Measurements from ENCODE around the gene SOX6. TPM values are rescaled to one million over a fixed set of nuclear protein-coding genes. Genes with fewer than 3 reads are reported as not detected.

Gene SOX6
- polyA plus RNA-seq, 1 donor (not counting 4 experiments of a cell fraction or from before 2014, with no cell fraction given) = 6.0 TPM

- DNase-seq (ENCODE audit: low read depth, low spot score) (no peak), FAIRE-seq (no peak)
- no peak overlapping the region for H3K27ac ChIP-seq (ENCODE audit: control insufficient read depth, insufficient read depth, low read length)
- H3K27me3 ChIP-seq (ENCODE audit: control insufficient read depth, extremely low read depth, insufficient read depth, low read length) = no peaks in the 10 kb centered on the region
- H3K9me1 ChIP-seq (ENCODE audit: control insufficient read depth, extremely low read depth, insufficient read depth, low read length) = no peaks in the 10 kb centered on the region
- H3K4me3 ChIP-seq (ENCODE audit: control insufficient read depth in 2 of 3, extremely low read depth in 1 of 3, insufficient read depth in 2 of 3, low read depth in 1 of 3, low read length in 3 of 3) = no peak overlapping the region
- H3K4me2 ChIP-seq (ENCODE audit: control insufficient read depth, extremely low read depth, insufficient read depth, low read depth, low read length) = no peak overlapping the region
- H4K20me1 ChIP-seq (ENCODE audit: control insufficient read depth, extremely low read depth, insufficient read depth, low read length) = no peaks in the 10 kb centered on the region
- no peaks in the 10 kb centered on the region for H3K36me3 ChIP-seq (ENCODE audit: control insufficient read depth in 2 of 2, extremely low read depth in 1 of 2, insufficient read depth in 2 of 2, low read length in 2 of 2)
- no peaks in the 10 kb centered on the region for H3K9me3 ChIP-seq (ENCODE audit: control insufficient read depth, low read depth, low read length)
- H2AFZ ChIP-seq (ENCODE audit: control insufficient read depth, low read length) = no peak overlapping the region
- H3K79me2 ChIP-seq (ENCODE audit: control insufficient read depth, insufficient read depth, low read length) = no peaks in the 10 kb centered on the region
- dilution Hi-C loops (cut with MboI; ENCODE audit: extremely low pct_ligation_motif_present, low sequenced_read_pairs) = no loop called here
- TF ChIP-seq EZH2 (IDR thresholded peaks at IDR 0.05; ENCODE audit: low read length) (no peak), CTCF (optimal IDR thresholded peaks at IDR 0.05 in 1 of 3, IDR thresholded peaks at IDR 0.05 in 1 of 3, conservative IDR thresholded peaks at IDR 0.05 in 1 of 3; ENCODE audit: extremely low read depth in 1 of 3, insufficient read depth in 2 of 3, low read length in 3 of 3) (no peak)
- H3K4me1 ChIP-seq (ENCODE audit: control insufficient read depth, extremely low read depth, insufficient read depth, low read length) = no peaks in the 10 kb centered on the region
- H3K9ac ChIP-seq (ENCODE audit: control insufficient read depth, extremely low read depth, insufficient read depth, low read length) = no peak overlapping the region
Observed at GRCh38 chr11:16169541-16169940, 186.8 kb downstream of the SOX6 start.

GRCh38 chr11:16167706-16168487, 188.4 kb downstream of the SOX6 start:
- H3K36me3 ChIP-seq (ENCODE audit: control insufficient read depth in 2 of 2, extremely low read depth in 1 of 2, insufficient read depth in 2 of 2, low read length in 2 of 2) = no peaks in the 10 kb centered on the region
- DNase-seq (ENCODE audit: low read depth, low spot score) (no peak), FAIRE-seq (no peak)
- no peaks in the 10 kb centered on the region for H3K4me1 ChIP-seq (ENCODE audit: control insufficient read depth, extremely low read depth, insufficient read depth, low read length)
- no peaks in the 10 kb centered on the region for H4K20me1 ChIP-seq (ENCODE audit: control insufficient read depth, extremely low read depth, insufficient read depth, low read length)
- no peak for TF ChIP-seq CTCF (optimal IDR thresholded peaks at IDR 0.05 in 1 of 3, IDR thresholded peaks at IDR 0.05 in 1 of 3, conservative IDR thresholded peaks at IDR 0.05 in 1 of 3; ENCODE audit: extremely low read depth in 1 of 3, insufficient read depth in 2 of 3, low read length in 3 of 3)
- TF ChIP-seq EZH2 (IDR thresholded peaks at IDR 0.05; ENCODE audit: low read length) = no peak
- no peaks in the 10 kb centered on the region for H3K9me1 ChIP-seq (ENCODE audit: control insufficient read depth, extremely low read depth, insufficient read depth, low read length)
- H3K27ac ChIP-seq (ENCODE audit: control insufficient read depth, insufficient read depth, low read length) = no peak overlapping the region
- dilution Hi-C loops (cut with MboI; ENCODE audit: extremely low pct_ligation_motif_present, low sequenced_read_pairs) = no loop called here
- no peak overlapping the region for H3K4me3 ChIP-seq (ENCODE audit: control insufficient read depth in 2 of 3, extremely low read depth in 1 of 3, insufficient read depth in 2 of 3, low read depth in 1 of 3, low read length in 3 of 3)
- no peak overlapping the region for H3K4me2 ChIP-seq (ENCODE audit: control insufficient read depth, extremely low read depth, insufficient read depth, low read depth, low read length)
- H3K79me2 ChIP-seq (ENCODE audit: control insufficient read depth, insufficient read depth, low read length) = no peaks in the 10 kb centered on the region
- no peaks in the 10 kb centered on the region for H3K27me3 ChIP-seq (ENCODE audit: control insufficient read depth, extremely low read depth, insufficient read depth, low read length)
- H3K9me3 ChIP-seq (ENCODE audit: control insufficient read depth, low read depth, low read length) = no peaks in the 10 kb centered on the region
- no peak overlapping the region for H3K9ac ChIP-seq (ENCODE audit: control insufficient read depth, extremely low read depth, insufficient read depth, low read length)
- no peak overlapping the region for H2AFZ ChIP-seq (ENCODE audit: control insufficient read depth, low read length)

Measured in keratinocyte (primary cell).